HG02571 (cell line): ENCODE measurements around the gene TSPAN18.

Source experiments
- ATAC-seq: cut with Tn5 transposase; IDR thresholded peaks from one replicate; pipeline ENCODE4 v1.9.1; 2021; ENCODE audit warnings: mild to moderate bottlenecking, moderate library complexity; ENCODE audit not compliant: unreplicated experiment

The TSPAN18 gene

DNA sequence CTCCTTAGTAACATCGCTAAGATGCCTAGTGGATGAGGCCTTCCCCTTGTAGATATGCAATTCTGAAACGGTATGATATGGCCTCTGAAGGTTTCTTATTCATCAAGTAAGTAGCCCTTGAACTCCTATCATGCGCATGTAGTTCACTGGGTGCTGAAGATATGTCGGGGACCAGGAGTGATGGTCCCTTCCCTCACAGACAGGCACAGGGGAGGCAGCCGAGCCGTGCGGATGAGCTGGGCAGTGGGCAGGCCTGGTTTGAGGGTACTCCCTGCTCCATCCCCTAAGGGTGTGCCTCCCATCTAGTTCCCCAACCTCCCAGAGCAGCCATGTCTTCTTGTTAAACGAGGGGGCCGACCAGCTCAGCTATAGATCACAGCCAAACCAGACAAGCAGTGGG, 183.8 kb downstream of the TSPAN18 start:
- no peak for ATAC-seq

- ATAC-seq = peak; percentile 73
These were observed 184.5 kb downstream of the TSPAN18 start for GRCh38 chr11:44911029-44911814.

GRCh38 chr11:44912270-44912987, 185.7 kb downstream of the TSPAN18 start:
- no peak for ATAC-seq

DNA sequence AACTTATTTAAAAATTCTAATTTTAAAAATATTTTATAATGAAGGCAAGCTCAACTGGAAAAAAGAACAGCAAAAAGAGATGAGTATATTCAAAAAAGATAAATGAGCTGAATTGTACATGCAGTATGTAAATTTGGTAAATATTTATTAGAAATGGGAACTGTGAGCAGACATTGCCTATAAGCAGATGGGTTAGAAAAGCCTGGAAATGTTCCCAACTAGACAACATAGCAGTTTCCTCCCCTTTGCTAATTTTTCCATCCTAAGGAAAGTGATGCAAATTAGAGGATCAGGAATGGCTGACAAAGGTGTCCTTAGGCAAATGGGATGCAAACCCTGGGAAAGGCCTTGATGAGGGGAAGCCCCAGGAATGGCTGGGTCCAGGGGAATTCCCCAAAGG, 186.7 kb downstream of the TSPAN18 start:
- no peak for ATAC-seq

GRCh38 chr11:44914105-44914504, 187.3 kb downstream of the TSPAN18 start:
- no peak for ATAC-seq

- no peak for ATAC-seq
These were observed 188.2 kb downstream of the TSPAN18 start for GRCh38 chr11:44915004-44915403.

- no peak for ATAC-seq
These were observed 188.9 kb downstream of the TSPAN18 start for GRCh38 chr11:44915621-44916020.

DNA sequence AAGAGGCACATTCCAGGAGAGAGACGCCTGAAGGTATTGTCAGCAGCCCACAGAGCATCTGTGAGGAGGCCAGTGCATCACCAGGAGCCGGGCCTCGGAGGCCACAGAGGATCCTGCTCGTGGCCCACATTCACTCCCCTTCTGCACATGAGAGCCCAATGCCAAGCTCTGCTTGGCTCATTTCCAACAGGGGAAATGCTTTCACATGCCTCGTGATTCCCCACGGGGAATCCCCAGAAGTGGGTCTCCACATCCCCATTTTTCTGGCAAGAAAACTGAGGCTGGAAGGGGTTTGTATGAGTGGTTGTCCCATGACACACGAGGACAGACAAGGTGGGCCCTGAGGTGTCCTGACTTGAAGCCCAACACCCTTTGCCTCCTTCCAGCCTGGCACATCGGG, 189.6 kb downstream of the TSPAN18 start:
- ATAC-seq = no peak

GRCh38 chr11:44916801-44917385, 190.1 kb downstream of the TSPAN18 start:
- ATAC-seq = no peak

DNA sequence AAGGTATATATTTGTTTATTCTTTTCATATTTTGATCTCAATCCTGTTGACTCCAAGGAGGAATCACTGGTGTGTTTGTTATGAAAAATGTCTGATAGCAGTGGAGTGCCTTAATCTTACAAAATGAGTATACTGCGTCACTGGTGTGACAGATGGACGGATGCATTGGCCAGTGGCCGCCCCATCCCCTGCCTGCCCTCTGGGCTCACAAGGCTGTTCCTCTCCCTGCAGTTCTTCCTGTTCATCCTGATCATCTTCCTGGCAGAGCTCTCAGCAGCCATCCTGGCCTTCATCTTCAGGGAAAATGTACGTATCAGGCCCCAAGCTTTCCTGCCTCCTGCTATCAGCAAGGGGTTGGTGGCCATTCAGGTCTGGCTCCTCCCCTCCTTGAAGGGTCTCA, 191.0 kb downstream of the TSPAN18 start:
- no peak for ATAC-seq

DNA sequence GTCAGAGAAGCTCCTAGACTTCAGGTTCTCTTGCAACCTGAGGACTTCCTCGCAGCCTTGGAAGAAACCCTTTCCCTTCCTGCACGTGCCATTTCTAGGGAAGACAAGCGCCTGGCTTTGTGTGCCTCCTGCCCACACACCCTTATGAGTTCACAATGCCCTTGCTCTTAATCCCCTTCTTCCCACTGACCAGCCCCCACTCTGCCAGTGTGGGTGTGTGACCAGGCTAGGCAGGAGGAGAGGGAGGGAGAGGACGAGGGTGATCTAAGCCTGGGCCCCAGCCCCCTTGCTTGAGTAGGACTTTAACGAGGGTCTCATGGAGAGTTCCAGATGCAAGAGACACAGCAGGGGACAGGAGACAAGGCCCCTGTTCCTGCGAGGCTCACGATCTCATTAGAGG, 193.7 kb downstream of the TSPAN18 start:
- ATAC-seq = no peak

- no peak for ATAC-seq
These were observed 196.4 kb downstream of the TSPAN18 start for GRCh38 chr11:44923115-44923514.

- no peak for ATAC-seq
These were observed 197.0 kb downstream of the TSPAN18 start for GRCh38 chr11:44923806-44924205.

DNA sequence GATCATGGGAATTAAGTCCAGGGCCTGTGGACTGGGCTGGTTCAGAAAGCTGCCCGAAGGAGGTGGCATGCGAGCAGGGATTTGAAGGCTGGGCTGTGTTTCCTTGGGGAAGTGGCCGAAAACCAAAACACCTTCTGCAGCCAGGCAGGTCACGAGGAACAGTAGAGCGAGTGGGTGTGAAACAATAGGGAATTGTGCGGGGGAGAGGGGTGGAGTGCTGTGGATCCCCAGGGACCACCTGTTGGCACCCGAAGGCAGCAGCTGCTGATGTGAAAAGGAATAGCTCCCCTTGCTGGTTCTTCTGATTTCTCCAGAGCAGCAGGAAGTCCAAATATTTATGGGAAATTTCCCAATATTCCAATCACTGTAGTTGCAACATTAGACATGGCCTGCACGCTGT, 199.3 kb downstream of the TSPAN18 start:
- ATAC-seq = no peak

DNA sequence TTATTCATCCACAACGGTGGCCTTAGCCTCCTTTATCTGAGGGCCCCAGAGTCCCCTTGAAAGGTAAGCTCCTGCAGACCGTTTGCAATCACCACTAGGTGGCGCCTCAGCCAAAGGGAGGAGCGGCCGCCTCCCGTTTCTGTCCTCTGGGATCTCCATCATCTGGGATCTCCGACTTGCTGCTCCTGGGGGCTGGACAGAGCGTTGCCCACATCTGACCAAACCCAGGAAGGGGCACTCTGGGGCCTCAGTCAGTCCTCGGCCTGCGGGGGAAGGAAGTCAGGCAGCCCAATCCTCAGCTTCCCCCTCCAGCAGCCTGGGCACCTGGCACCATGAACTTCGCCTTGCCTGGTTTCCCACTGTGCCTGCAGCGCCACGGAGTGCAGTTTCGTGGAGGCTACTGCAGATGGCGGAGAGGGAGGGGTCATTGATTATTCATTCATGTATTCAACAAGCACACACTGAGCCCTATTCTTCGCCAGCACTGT, 200.5 kb downstream of the TSPAN18 start:
- ATAC-seq = no peak

GRCh38 chr11:44928144-44928543, 201.4 kb downstream of the TSPAN18 start:
- ATAC-seq = no peak

DNA sequence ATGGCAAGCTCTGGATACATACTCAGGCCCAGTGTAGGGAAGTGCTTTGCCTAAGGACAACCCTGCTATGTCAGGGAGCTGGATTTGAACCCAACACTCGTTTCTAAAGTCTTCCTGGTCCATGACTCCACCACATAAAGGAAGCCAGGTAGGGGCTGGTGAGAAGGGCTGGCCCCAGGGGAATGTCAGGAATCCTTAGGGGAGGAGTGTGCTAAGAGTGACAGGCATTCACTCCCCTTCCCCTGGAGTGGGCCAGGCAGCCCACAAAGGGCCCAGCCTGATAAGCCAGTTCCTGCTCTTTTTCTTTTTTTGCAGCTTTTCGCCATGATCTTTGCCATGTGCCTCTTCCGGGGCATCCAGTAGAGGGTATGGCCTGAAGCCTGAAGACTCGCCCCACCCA, 202.1 kb downstream of the TSPAN18 start:
- ATAC-seq = no peak

- no peak for ATAC-seq
These were observed 204.0 kb downstream of the TSPAN18 start for GRCh38 chr11:44930588-44931302.

GRCh38 chr11:44931466-44931865, 204.7 kb downstream of the TSPAN18 start:
- ATAC-seq = no peak

DNA sequence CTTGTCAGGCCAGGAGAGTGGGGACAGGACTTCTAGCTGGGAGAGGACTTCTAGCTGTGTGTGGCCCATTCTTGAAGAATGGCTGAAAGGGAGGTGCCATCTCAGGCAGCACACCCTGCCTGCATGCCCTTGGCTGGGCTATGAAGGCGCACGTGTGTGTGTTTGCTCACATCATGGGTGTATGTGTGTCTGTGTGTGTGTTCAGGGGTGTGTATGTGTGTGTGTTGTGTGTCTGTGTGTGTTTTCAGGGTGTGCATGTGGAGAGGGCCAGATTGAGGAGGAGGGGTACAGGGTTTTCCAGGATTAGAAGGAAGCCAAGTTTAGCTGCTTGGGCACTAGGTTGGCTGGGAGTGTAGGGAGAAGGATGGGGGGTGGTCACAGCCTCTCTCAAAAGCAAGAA, 207.3 kb downstream of the TSPAN18 start:
- ATAC-seq = no peak

GRCh38 chr11:44934735-44935250, 208.0 kb downstream of the TSPAN18 start:
- no peak for ATAC-seq
